IMR-90 (cell line): Measurements from ENCODE around the gene CCDC43. TPM values are rescaled to one million over a fixed set of nuclear protein-coding genes. Genes with fewer than 3 reads are reported as not detected.
"Not testable (repeated sequence)": the region's sequence is repeated elsewhere in the genome, so short reads cannot be mapped to it uniquely, and the experiment has no call there.

Experiments used
- ATAC-seq: fragments of 200-7000 bp; cut with Tn5 transposase; 2 replicates; pipeline ENCODE4 v1.9.1; 2020; ENCODE audit warnings: low read depth, mild to moderate bottlenecking, moderate library complexity
- BruUV-seq: library from RNA; stranded (reverse); fragments of 400-500 nt; replicated peaks from 2 replicates; lab custom pipeline; 2021; lab: Mats Ljungman, UMichigan
- CTCF ChIA-PET: fragments of 300-600 bp; formaldehyde crosslinking; extraction: SDS; loops from one replicate; lab custom pipeline; 2021; ENCODE audit warnings: antibody characterized with exemption; lab: Yijun Ruan, JAX
- POLR2A ChIA-PET: fragments of 300-600 bp; sonication (Branson Sonifier 250); formaldehyde crosslinking; loops from one replicate; lab custom pipeline; 2022; ENCODE audit warnings: antibody characterized with exemption; ENCODE audit not compliant: unreplicated experiment; lab: Charles Lee
- DNase-seq: peaks from one replicate; pipeline ENCODE4 v3.0.0; 2013
- H2AFZ ChIP-seq: replicated peaks from 2 replicates; pipeline ENCODE3; 2013; ENCODE audit warnings: low read length, mild to moderate bottlenecking; ENCODE audit not compliant: poor library complexity
- H2AK5ac ChIP-seq: 2 replicates; pipeline ENCODE4 v1.6.1; 2013; ENCODE audit warnings: low read depth, low read length, inconsistent platforms
- H2AK9ac ChIP-seq: replicated peaks from 2 replicates; pipeline ENCODE3; 2013; ENCODE audit warnings: mild to moderate bottlenecking, low read depth, low read length, moderate library complexity; ENCODE audit not compliant: poor library complexity
- H2BK120ac ChIP-seq: 2 replicates; pipeline ENCODE4 v1.6.1; 2013; ENCODE audit warnings: low read depth, low read length, inconsistent platforms
- H2BK15ac ChIP-seq: 3 replicates; pipeline ENCODE4 v1.6.1; 2013; ENCODE audit warnings: low read depth, low read length, inconsistent platforms
- H2BK20ac ChIP-seq: 2 replicates; pipeline ENCODE4 v1.6.1; 2013; ENCODE audit warnings: low read depth, mild to moderate bottlenecking, inconsistent platforms, low read length, moderate library complexity
- H2BK5ac ChIP-seq: 2 replicates; pipeline ENCODE4 v1.6.1; 2013; ENCODE audit warnings: mild to moderate bottlenecking, low read depth, low read length, inconsistent platforms; ENCODE audit not compliant: poor library complexity, severe bottlenecking
- H3K14ac ChIP-seq: replicated peaks from 2 replicates; pipeline ENCODE4 v1.6.1; 2013; ENCODE audit warnings: low read depth, low read length, inconsistent platforms
- H3K18ac ChIP-seq: 2 replicates; pipeline ENCODE4 v1.6.1; 2013; ENCODE audit warnings: low read depth, low read length, control low read depth
- H3K23ac ChIP-seq: 2 replicates; pipeline ENCODE4 v1.6.1; 2013; ENCODE audit warnings: low read depth, low read length, inconsistent platforms
- H3K27ac ChIP-seq: 2 replicates; pipeline ENCODE4 v1.5.1; 2013; ENCODE audit warnings: mild to moderate bottlenecking, control low read depth, low read length; ENCODE audit not compliant: insufficient read depth
- H3K27me3 ChIP-seq: 2 replicates; pipeline ENCODE4 v1.6.1; 2013; ENCODE audit warnings: low read length; ENCODE audit not compliant: control insufficient read depth, insufficient read depth
- H3K36me3 ChIP-seq: 2 replicates; pipeline ENCODE4 v1.6.1; 2013; ENCODE audit warnings: low read length, mixed read lengths; ENCODE audit not compliant: control insufficient read depth, insufficient read depth
- H3K4ac ChIP-seq: 2 replicates; pipeline ENCODE4 v1.6.1; 2013; ENCODE audit warnings: low read depth, low read length, inconsistent platforms
- H3K4me1 ChIP-seq: 2 replicates; pipeline ENCODE4 v1.6.1; 2013; ENCODE audit warnings: low read length, mixed read lengths; ENCODE audit not compliant: control insufficient read depth, insufficient read depth
- H3K4me2 ChIP-seq: 2 replicates; pipeline ENCODE4 v1.6.1; 2013; ENCODE audit warnings: low read depth, mild to moderate bottlenecking, control low read depth, low read length, moderate library complexity
- H3K4me3 ChIP-seq: 2 replicates; pipeline ENCODE4 v1.5.1; 2013; ENCODE audit warnings: low read depth, mild to moderate bottlenecking, control low read depth, low read length, moderate library complexity; ENCODE audit not compliant: insufficient read depth
- H3K56ac ChIP-seq: 2 replicates; pipeline ENCODE4 v1.6.1; 2013; ENCODE audit warnings: low read length, inconsistent platforms; ENCODE audit not compliant: insufficient read depth; ENCODE audit errors: extremely low read depth
- H3K79me1 ChIP-seq, 2 experiments: 2 replicates each; pipeline ENCODE4 v1.6.1; 2013; ENCODE audit warnings: low read length in 2 of 2, inconsistent platforms in 1 of 2, low read depth in 1 of 2
- H3K9ac ChIP-seq: 2 replicates; pipeline ENCODE4 v1.6.1; 2013; ENCODE audit warnings: low read depth, low read length, control low read depth
- H3K9me1 ChIP-seq: 2 replicates; pipeline ENCODE4 v1.6.1; 2013; ENCODE audit warnings: low read length, inconsistent platforms; ENCODE audit not compliant: insufficient read depth
- H3K9me3 ChIP-seq: 2 replicates; pipeline ENCODE4 v1.6.1; 2013; ENCODE audit warnings: low read length; ENCODE audit not compliant: control insufficient read depth, insufficient read depth
- H4K20me1 ChIP-seq: 2 replicates; pipeline ENCODE4 v1.6.1; 2013; ENCODE audit warnings: low read length, inconsistent platforms; ENCODE audit not compliant: insufficient read depth
- H4K5ac ChIP-seq: 2 replicates; pipeline ENCODE4 v1.6.1; 2013; ENCODE audit warnings: mild to moderate bottlenecking, low read depth, low read length, control low read depth
- H4K8ac ChIP-seq, 2 experiments: 2 replicates each; pipeline ENCODE4 v1.6.1; 2013; ENCODE audit warnings: low read depth in 2 of 2, low read length in 2 of 2, control low read depth in 1 of 2, inconsistent platforms in 1 of 2
- H4K91ac ChIP-seq: 2 replicates; pipeline ENCODE4 v1.6.1; 2013; ENCODE audit warnings: low read depth, low read length, inconsistent platforms; ENCODE audit not compliant: insufficient read depth
- CTCF ChIP-seq: conservative IDR thresholded peaks from 2 replicates; pipeline ENCODE4 v1.5.1; 2012; ENCODE audit warnings: mild to moderate bottlenecking, low read depth, low read length, improper control_type of control experiment
- MAZ ChIP-seq: IDR thresholded peaks from 2 replicates; pipeline ENCODE4 v1.6.1; 2012; ENCODE audit warnings: low read depth, mild to moderate bottlenecking, low read length, improper control_type of control experiment, moderate library complexity, borderline replicate concordance
- WGBS, 2 experiments: methylation state at CpG; one replicate each; pipeline versions ENCODE4 v1.1.5 to v1.1.7; 2013; ENCODE audit warnings: missing lambda C conversion rate in 2 of 2; ENCODE audit not compliant: insufficient read length in 1 of 2; ENCODE audit errors: extremely low coverage in 2 of 2; 5-methylcytosine and 5-hydroxymethylcytosine counted together
- dilution Hi-C: fragments of 300-500 bp; cut with HindIII; formaldehyde crosslinking; loops from one replicate; pipeline ENCODE4 v1.14.3; 2018; ENCODE audit warnings: low sequenced_read_pairs; ENCODE audit not compliant: unreplicated experiment
- in situ Hi-C: fragments of 300-500 bp; cut with MboI; formaldehyde crosslinking; loops from 3 replicates; pipeline ENCODE4 v1.14.3; 2019; ENCODE audit warnings: low sequenced_read_pairs, inconsistent platforms, mixed read lengths
- intact Hi-C: fragments of 100-400 bp; cut with micrococcal nuclease; formaldehyde crosslinking; loops from 2 replicates; pipeline ENCODE4 v1.10.0; 2022
- polyA plus RNA-seq, 3 experiments: library from polyadenylated mRNA; depleted of rRNA; stranded (reverse); fragments of >200 nt; gene quantifications; 2 replicates each; pipeline ENCODE4 v1.2.3, GENCODE V29; 2012; ENCODE audit warnings: low replicate concordance in 1 of 3
- total RNA-seq: library from RNA; depleted of rRNA; stranded (reverse); fragments of >200 nt; gene quantifications from 2 replicates; pipeline ENCODE4 v1.2.3, GENCODE V29; 2012

The CCDC43 gene
- total and polyA plus RNA-seq, 2 of the 4 experiments (the other 2 are of a cell fraction) = 11.3 to 20.8 TPM

- peak; percentile 21; the same call in 1 of the 2 replicates for TF ChIP-seq CTCF
- TF ChIP-seq MAZ = no peak
- H2AK9ac ChIP-seq = no peak overlapping the region
- no peak overlapping the region for H2BK120ac ChIP-seq
- H3K4me3 ChIP-seq = no peak overlapping the region
- H3K4ac ChIP-seq = no peak overlapping the region
- H3K9me3 ChIP-seq = no peaks in the 10 kb centered on the region
- no peaks in the 10 kb centered on the region for H3K27me3 ChIP-seq
- H3K23ac ChIP-seq = no peak overlapping the region
- ATAC-seq (peak; percentile 59), DNase-seq (no peak)
- BruUV-seq = no TSS peak
- ChIA-PET CTCF (no interaction called here), POLR2A (no interaction called here)
- H4K91ac ChIP-seq = no peak overlapping the region
- dilution Hi-C loops (no loop called here), intact Hi-C loops (no loop called here), in situ Hi-C loops (no loop called here)
- no peak overlapping the region for H3K4me2 ChIP-seq
- H2BK5ac ChIP-seq = no peak overlapping the region
- WGBS, 2 experiments = 67% methylated on average over 1 of the region's 5 CpGs; no CpG with 5 or more reads in 1 of the 2 experiments
- H3K14ac ChIP-seq = no peak overlapping the region
- no peak overlapping the region for H2AK5ac ChIP-seq
- no peak overlapping the region for H2BK20ac ChIP-seq
- H3K36me3 ChIP-seq = peaks cover 5% of the 10 kb centered on the region
- no peaks in the 10 kb centered on the region for H4K20me1 ChIP-seq
- no peak overlapping the region for H3K56ac ChIP-seq
- no peak overlapping the region for H3K18ac ChIP-seq
- no peak overlapping the region for H2AFZ ChIP-seq
- H3K9ac ChIP-seq = no peak overlapping the region
- H3K79me1 ChIP-seq = 0 out of 4 replicates have a peak, but pooled peaks cover 0 to 3% of the 10 kb centered on the region in 2 experiments
- H4K8ac ChIP-seq = no peak overlapping the region
- no peak overlapping the region for H3K27ac ChIP-seq
- H3K9me1 ChIP-seq = peaks cover 2% of the 10 kb centered on the region; the same call in 1 of the 2 replicates
- H4K5ac ChIP-seq = no peak overlapping the region
- H2BK15ac ChIP-seq = no peak overlapping the region
- H3K4me1 ChIP-seq = no peaks in the 10 kb centered on the region
Measured at GRCh38 chr17:44733753-44734152, 44.2 kb upstream of the CCDC43 start.

- POLR2A ChIA-PET = interaction anchor here (0.6 kb wide), 1 partner anchor 317 kb away, joined by 11 read pairs; no protein-coding TSS in a partner anchor
- dilution Hi-C loops = not testable (repeated sequence)
Measured at GRCh38 chr17:44726121-44726520, 36.5 kb upstream of the CCDC43 start.

More at GRCh38 chr17:44726121-44726520, 36.5 kb upstream of the CCDC43 start:
- H3K27ac ChIP-seq, H3K23ac ChIP-seq, H3K4me1 ChIP-seq, H3K9me1 ChIP-seq, H2AFZ ChIP-seq, H3K27me3 ChIP-seq, H3K4me2 ChIP-seq, H2BK20ac ChIP-seq, BruUV-seq, H2BK15ac ChIP-seq, H2BK5ac ChIP-seq, ATAC-seq, H4K8ac ChIP-seq, H3K9ac ChIP-seq, DNase-seq, H3K56ac ChIP-seq, H4K20me1 ChIP-seq, H2BK120ac ChIP-seq, H3K36me3 ChIP-seq, H3K14ac ChIP-seq, CTCF ChIA-PET, in situ Hi-C loops, H3K18ac ChIP-seq, H3K4me3 ChIP-seq, H3K4ac ChIP-seq, H4K5ac ChIP-seq, H2AK5ac ChIP-seq, intact Hi-C loops, H4K91ac ChIP-seq, H3K9me3 ChIP-seq, H2AK9ac ChIP-seq: not testable (repeated sequence)
- no CpG with 5 or more reads among the region's 6 CpGs for WGBS, 2 experiments
- H3K79me1 ChIP-seq = peaks cover 3 to 13% of the 10 kb centered on the region in 2 experiments; a peak in 3 of 4 replicates
